H9 (cell line): ENCODE results near the gene PPM1N. TPM values are rescaled to one million over a fixed set of nuclear protein-coding genes. Genes with fewer than 3 reads are reported as not detected.

Source experiments
- DNase-seq: peaks from one replicate; pipeline ENCODE4 v3.0.0-alpha.2; 2017
- H2AFZ ChIP-seq: one replicate; pipeline ENCODE4 v1.6.1; 2013; ENCODE audit warnings: mild to moderate bottlenecking, low read length, control low read depth, moderate library complexity
- H2AK5ac ChIP-seq: 2 replicates; pipeline ENCODE4 v1.6.1; 2013; ENCODE audit warnings: low read length, control low read depth, mixed read lengths; ENCODE audit not compliant: insufficient read length
- H2BK120ac ChIP-seq: one replicate; pipeline ENCODE4 v1.6.1; 2013; ENCODE audit warnings: low read depth, mild to moderate bottlenecking, low read length, control low read depth, inconsistent platforms; ENCODE audit not compliant: poor library complexity, severe bottlenecking
- H2BK12ac ChIP-seq: 2 replicates; pipeline ENCODE4 v1.6.1; 2013; ENCODE audit warnings: low read length, control low read depth, mixed read lengths, low read depth; ENCODE audit not compliant: insufficient read length
- H2BK15ac ChIP-seq: 2 replicates; pipeline ENCODE4 v1.6.1; 2013; ENCODE audit warnings: low read depth, low read length, control low read depth
- H2BK20ac ChIP-seq: one replicate; pipeline ENCODE4 v1.6.1; 2013; ENCODE audit warnings: low read depth, mild to moderate bottlenecking, low read length, control low read depth, inconsistent platforms; ENCODE audit not compliant: poor library complexity, severe bottlenecking
- H2BK5ac ChIP-seq: 2 replicates; pipeline ENCODE4 v1.6.1; 2013; ENCODE audit warnings: low read length, control low read depth, mixed read lengths; ENCODE audit not compliant: insufficient read length
- H3K14ac ChIP-seq: 2 replicates; pipeline ENCODE4 v1.6.1; 2013; ENCODE audit warnings: low read length, control low read depth; ENCODE audit not compliant: insufficient read depth
- H3K18ac ChIP-seq: 2 replicates; pipeline ENCODE4 v1.6.1; 2013; ENCODE audit warnings: low read depth, mild to moderate bottlenecking, mixed read lengths, low read length, control low read depth; ENCODE audit not compliant: insufficient read length
- H3K23ac ChIP-seq: 2 replicates; pipeline ENCODE4 v1.6.1; 2013; ENCODE audit warnings: low read length, control low read depth, mixed read lengths, low read depth; ENCODE audit not compliant: insufficient read length
- H3K23me2 ChIP-seq: 2 replicates; pipeline ENCODE4 v1.6.1; 2013; ENCODE audit warnings: low read depth, mild to moderate bottlenecking, mixed read lengths, low read length, control low read depth; ENCODE audit not compliant: insufficient read length, poor library complexity, severe bottlenecking
- H3K27ac ChIP-seq: 2 replicates; pipeline ENCODE4 v1.5.1; 2013; ENCODE audit warnings: low read length, control low read depth, mixed read lengths, low read depth; ENCODE audit not compliant: insufficient read length
- H3K27me3 ChIP-seq: 2 replicates; pipeline ENCODE4 v1.6.1; 2013; ENCODE audit warnings: low read length, control low read depth, inconsistent platforms; ENCODE audit not compliant: insufficient read depth
- H3K4ac ChIP-seq: 2 replicates; pipeline ENCODE4 v1.6.1; 2013; ENCODE audit warnings: low read depth, mild to moderate bottlenecking, control low read depth, inconsistent platforms, low read length, moderate library complexity
- H3K4me1 ChIP-seq: 2 replicates; pipeline ENCODE4 v1.6.1; 2013; ENCODE audit warnings: low read length, control low read depth, inconsistent platforms; ENCODE audit not compliant: insufficient read depth
- H3K4me2 ChIP-seq: 2 replicates; pipeline ENCODE4 v1.6.1; 2013; ENCODE audit warnings: low read length, control low read depth, mixed read lengths; ENCODE audit not compliant: insufficient read length, insufficient read depth
- H3K56ac ChIP-seq: 2 replicates; pipeline ENCODE4 v1.6.1; 2013; ENCODE audit warnings: low read depth, mild to moderate bottlenecking, mixed read lengths, low read length, control low read depth; ENCODE audit not compliant: insufficient read length
- H3K79me1 ChIP-seq: 2 replicates; pipeline ENCODE4 v1.6.1; 2013; ENCODE audit warnings: low read depth, mild to moderate bottlenecking, moderate library complexity, low read length, control low read depth, inconsistent platforms; ENCODE audit not compliant: insufficient read depth, poor library complexity, severe bottlenecking
- H3K79me2 ChIP-seq: 2 replicates; pipeline ENCODE4 v1.6.1; 2013; ENCODE audit warnings: low read length, control low read depth, inconsistent platforms; ENCODE audit not compliant: insufficient read depth
- H3K9ac ChIP-seq: 2 replicates; pipeline ENCODE4 v1.6.1; 2013; ENCODE audit warnings: low read length, control low read depth, mixed read lengths; ENCODE audit not compliant: insufficient read length; ENCODE audit errors: extremely low read depth
- H3K9me3 ChIP-seq: one replicate; pipeline ENCODE4 v1.6.1; 2013; ENCODE audit warnings: low read depth, low read length, inconsistent platforms; ENCODE audit not compliant: control insufficient read depth
- H3T11ph ChIP-seq: one replicate; pipeline ENCODE4 v1.6.1; 2013; ENCODE audit warnings: mild to moderate bottlenecking, low read length, control low read depth, inconsistent platforms
- H4K20me1 ChIP-seq: one replicate; pipeline ENCODE4 v1.6.1; 2013; ENCODE audit not compliant: control insufficient read depth, insufficient read length, insufficient read depth
- H4K5ac ChIP-seq: 2 replicates; pipeline ENCODE4 v1.6.1; 2013; ENCODE audit warnings: low read depth, mild to moderate bottlenecking, mixed read lengths, low read length, control low read depth; ENCODE audit not compliant: insufficient read length
- H4K8ac ChIP-seq: replicated peaks from 2 replicates; pipeline ENCODE4 v1.6.1; 2013; ENCODE audit warnings: low read length, control low read depth, mixed read lengths, low read depth; ENCODE audit not compliant: insufficient read length
- H4K91ac ChIP-seq: 2 replicates; pipeline ENCODE4 v1.6.1; 2013; ENCODE audit warnings: low read depth, mild to moderate bottlenecking, moderate library complexity, mixed read lengths, low read length, control low read depth; ENCODE audit not compliant: insufficient read length
- H3K27ac Mint-ChIP-seq, 3 experiments: 2 replicates in 2 of 3; 3 replicates in 1 of 3; pipeline ENCODE4 v1.8.0; 2020 to 2021; ENCODE audit warnings: mixed read lengths in 3 of 3, mild to moderate bottlenecking in 1 of 3, moderate library complexity in 1 of 3
- H3K27me3 Mint-ChIP-seq: 2 replicates; pipeline ENCODE4 v1.8.0; 2021; ENCODE audit warnings: low read depth, mild to moderate bottlenecking, moderate library complexity, mixed read lengths
- H3K36me3 Mint-ChIP-seq, 3 experiments: 2 replicates in 2 of 3; 3 replicates in 1 of 3; pipeline ENCODE4 v1.8.0; 2020 to 2021; ENCODE audit warnings: low read depth in 3 of 3, mixed read lengths in 3 of 3; ENCODE audit not compliant: insufficient read depth in 1 of 3
- H3K4me1 Mint-ChIP-seq, 2 experiments: 2 replicates each; pipeline ENCODE4 v1.8.0; 2020; ENCODE audit warnings: mixed read lengths in 2 of 2
- H3K4me3 Mint-ChIP-seq, 2 experiments: 2 replicates in 1 of 2; 3 replicates in 1 of 2; pipeline ENCODE4 v1.8.0; 2020 to 2021; ENCODE audit warnings: mild to moderate bottlenecking in 2 of 2, mixed read lengths in 2 of 2, moderate library complexity in 1 of 2
- H3K9me3 Mint-ChIP-seq, 2 experiments: 2 replicates in 1 of 2; 3 replicates in 1 of 2; pipeline ENCODE4 v1.8.0; 2020; ENCODE audit warnings: mild to moderate bottlenecking in 2 of 2, mixed read lengths in 2 of 2, moderate library complexity in 1 of 2
- WGBS: extraction: QIAGEN DNeasy Blood & Tissue Kit; methylation state at CpG from one replicate; pipeline ENCODE4 v1.1.7; 2013; ENCODE audit warnings: missing lambda C conversion rate, low lambda C conversion rate, mixed read lengths; ENCODE audit not compliant: insufficient read length; ENCODE audit errors: extremely low coverage; 5-methylcytosine and 5-hydroxymethylcytosine counted together
- total RNA-seq: library from RNA; stranded (reverse); gene quantifications from 2 replicates; pipeline ENCODE4 v1.2.1, GENCODE V29; 2021
- TF ChIP-seq, protein P1 (sequence below): fragments of 200-600 bp; sonication (generic); conservative IDR thresholded peaks from 3 replicates; pipeline ENCODE4 v1.8.0; 2021; ENCODE audit warnings: antibody characterized with exemption, mild to moderate bottlenecking

PPM1N gene
- total RNA-seq, 1 experiment from 2014 or later, result 7.7 TPM

DNA sequence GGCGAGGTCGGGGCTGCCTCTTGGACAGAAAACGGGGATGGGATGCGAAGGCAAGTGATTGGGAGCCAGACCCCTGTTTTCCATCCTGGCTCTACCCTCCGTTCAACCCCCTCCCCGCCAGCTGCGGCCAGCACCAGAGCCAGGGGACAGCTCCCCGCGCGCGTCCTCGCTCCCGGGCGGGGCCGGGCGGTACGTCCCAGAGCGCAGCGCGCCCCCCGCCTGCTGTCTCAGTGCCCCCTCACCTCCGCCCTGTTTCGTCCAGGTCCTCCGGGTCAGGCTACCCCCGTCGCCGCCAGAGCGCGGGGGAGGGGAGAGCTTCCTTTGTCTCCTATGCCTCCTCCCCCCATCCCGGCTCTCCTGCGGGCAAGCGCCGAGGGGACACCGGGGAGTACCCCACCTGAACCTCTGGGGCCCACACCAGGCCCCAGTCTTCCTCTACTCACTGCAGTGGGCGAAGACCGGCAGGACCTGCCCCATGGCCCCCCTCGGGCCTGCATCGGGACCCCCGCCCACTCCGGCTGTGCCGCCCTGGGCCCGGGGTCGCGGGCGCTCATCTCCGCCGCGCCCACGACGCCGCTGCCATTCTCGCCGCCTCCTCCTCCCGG, 1.8 kb upstream of the PPM1N start:
- no peaks in the 10 kb centered on the region for H3K79me2 ChIP-seq
- H3K4me3 Mint-ChIP-seq, result peak overlapping the region; percentile 69 to 84
- H2AFZ ChIP-seq, result no peak overlapping the region
- H2BK120ac ChIP-seq, result no peak overlapping the region
- H3K4ac ChIP-seq, result no peak overlapping the region
- DNase-seq, result peak; percentile 82
- peaks cover 32% of the 10 kb centered on the region for H3K27me3 Mint-ChIP-seq
- H3K23ac ChIP-seq, result no peak overlapping the region
- no peak overlapping the region; the same call in 1 of the 2 replicates for H3K14ac ChIP-seq
- peaks cover 22% of the 10 kb centered on the region for H3K23me2 ChIP-seq
- no peak overlapping the region for H3K56ac ChIP-seq
- peaks cover 2 to 14% (median 10%) of the 10 kb centered on the region in 3 experiments for H3K36me3 Mint-ChIP-seq
- WGBS, result no CpG with 5 or more reads among the region's 54 CpGs
- H4K20me1 ChIP-seq, result no peaks in the 10 kb centered on the region
- H4K5ac ChIP-seq, result no peak overlapping the region
- no peaks in the 10 kb centered on the region for H3K9me3 ChIP-seq
- H3K4me1 Mint-ChIP-seq, result peaks cover 39 to 56% of the 10 kb centered on the region in 2 experiments
- no peak overlapping the region for H3T11ph ChIP-seq
- no peaks in the 10 kb centered on the region for H3K79me1 ChIP-seq
- no peak overlapping the region for H3K18ac ChIP-seq
- H2AK5ac ChIP-seq, result no peak overlapping the region
- no peak overlapping the region for H3K9ac ChIP-seq
- no peak overlapping the region for H2BK15ac ChIP-seq
- no peaks in the 10 kb centered on the region; the same call in 1 of the 2 replicates for H3K27me3 ChIP-seq
- no peak overlapping the region for H3K27ac ChIP-seq
- H3K9me3 Mint-ChIP-seq, result no peaks in the 10 kb centered on the region; a peak in 2 of 5 replicates
- no peak overlapping the region for H4K8ac ChIP-seq
- H2BK5ac ChIP-seq, result no peak overlapping the region
- H2BK20ac ChIP-seq, result no peak overlapping the region
- H3K27ac Mint-ChIP-seq, result no peak overlapping the region
- H2BK12ac ChIP-seq, result no peak overlapping the region
- H4K91ac ChIP-seq, result no peak overlapping the region
- TF ChIP-seq, protein P1, sequence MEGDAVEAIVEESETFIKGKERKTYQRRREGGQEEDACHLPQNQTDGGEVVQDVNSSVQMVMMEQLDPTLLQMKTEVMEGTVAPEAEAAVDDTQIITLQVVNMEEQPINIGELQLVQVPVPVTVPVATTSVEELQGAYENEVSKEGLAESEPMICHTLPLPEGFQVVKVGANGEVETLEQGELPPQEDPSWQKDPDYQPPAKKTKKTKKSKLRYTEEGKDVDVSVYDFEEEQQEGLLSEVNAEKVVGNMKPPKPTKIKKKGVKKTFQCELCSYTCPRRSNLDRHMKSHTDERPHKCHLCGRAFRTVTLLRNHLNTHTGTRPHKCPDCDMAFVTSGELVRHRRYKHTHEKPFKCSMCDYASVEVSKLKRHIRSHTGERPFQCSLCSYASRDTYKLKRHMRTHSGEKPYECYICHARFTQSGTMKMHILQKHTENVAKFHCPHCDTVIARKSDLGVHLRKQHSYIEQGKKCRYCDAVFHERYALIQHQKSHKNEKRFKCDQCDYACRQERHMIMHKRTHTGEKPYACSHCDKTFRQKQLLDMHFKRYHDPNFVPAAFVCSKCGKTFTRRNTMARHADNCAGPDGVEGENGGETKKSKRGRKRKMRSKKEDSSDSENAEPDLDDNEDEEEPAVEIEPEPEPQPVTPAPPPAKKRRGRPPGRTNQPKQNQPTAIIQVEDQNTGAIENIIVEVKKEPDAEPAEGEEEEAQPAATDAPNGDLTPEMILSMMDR, result no peak
- H3K4me2 ChIP-seq, result peak overlapping the region; percentile 41
- H3K4me1 ChIP-seq, result peaks cover 4% of the 10 kb centered on the region; the same call in 1 of the 2 replicates
